ENCODE results near the gene LHFPL3.

- no peak for TF ChIP-seq CTCF (IDR thresholded peaks at IDR 0.05; ENCODE audit: borderline replicate concordance, extremely low read depth, low read length, poor library complexity, severe bottlenecking)
- TF ChIP-seq EZH2 (IDR thresholded peaks at IDR 0.05; ENCODE audit: borderline replicate concordance, low read depth, low read length, severe bottlenecking), result no peak
These were observed 586.0 kb downstream of the LHFPL3 start for GRCh38 chr7:104914421-104914820.
